Measurements from ENCODE around the gene PGM2L1.

DNA sequence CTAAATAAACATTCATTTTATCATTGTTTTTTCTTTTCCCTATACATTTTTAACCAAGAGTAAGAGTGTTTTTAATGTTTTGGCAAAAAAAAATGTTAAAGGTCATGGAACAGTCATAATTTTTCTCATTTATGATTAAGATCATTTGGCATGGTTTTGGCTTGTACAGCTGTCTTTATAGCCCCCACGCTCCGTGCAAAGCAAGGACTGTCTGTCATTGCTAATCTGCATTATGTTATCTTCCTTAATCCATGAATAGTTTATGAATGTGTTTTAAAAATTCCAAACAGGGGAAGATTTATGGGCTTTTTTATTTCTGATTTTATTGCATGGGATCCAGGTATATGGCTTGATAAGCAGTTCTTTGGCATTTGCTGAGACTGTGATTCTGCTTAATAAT is 28.1 kb downstream of the PGM2L1 start:
- TF ChIP-seq EZH2 (optimal IDR thresholded peaks at IDR 0.05; ENCODE audit: low read depth, low read length) (no peak), EZH2phosphoT487 (IDR thresholded peaks at IDR 0.05; ENCODE audit: low read length) (no peak)
- TF ChIP-seq, protein P1, sequence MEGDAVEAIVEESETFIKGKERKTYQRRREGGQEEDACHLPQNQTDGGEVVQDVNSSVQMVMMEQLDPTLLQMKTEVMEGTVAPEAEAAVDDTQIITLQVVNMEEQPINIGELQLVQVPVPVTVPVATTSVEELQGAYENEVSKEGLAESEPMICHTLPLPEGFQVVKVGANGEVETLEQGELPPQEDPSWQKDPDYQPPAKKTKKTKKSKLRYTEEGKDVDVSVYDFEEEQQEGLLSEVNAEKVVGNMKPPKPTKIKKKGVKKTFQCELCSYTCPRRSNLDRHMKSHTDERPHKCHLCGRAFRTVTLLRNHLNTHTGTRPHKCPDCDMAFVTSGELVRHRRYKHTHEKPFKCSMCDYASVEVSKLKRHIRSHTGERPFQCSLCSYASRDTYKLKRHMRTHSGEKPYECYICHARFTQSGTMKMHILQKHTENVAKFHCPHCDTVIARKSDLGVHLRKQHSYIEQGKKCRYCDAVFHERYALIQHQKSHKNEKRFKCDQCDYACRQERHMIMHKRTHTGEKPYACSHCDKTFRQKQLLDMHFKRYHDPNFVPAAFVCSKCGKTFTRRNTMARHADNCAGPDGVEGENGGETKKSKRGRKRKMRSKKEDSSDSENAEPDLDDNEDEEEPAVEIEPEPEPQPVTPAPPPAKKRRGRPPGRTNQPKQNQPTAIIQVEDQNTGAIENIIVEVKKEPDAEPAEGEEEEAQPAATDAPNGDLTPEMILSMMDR (IDR thresholded peaks at IDR 0.05; ENCODE audit: low read length) = no peak
